GM23338 (cell line): ENCODE measurements around the gene AGAP1. TPM values are rescaled to one million over a fixed set of nuclear protein-coding genes. Genes with fewer than 3 reads are reported as not detected.

Experiments used
- ATAC-seq: fragments of 200-7000 bp; cut with Tn5 transposase; 3 replicates; pipeline ENCODE4 v1.9.1; 2020
- DNase-seq: peaks from one replicate; pipeline ENCODE4 v3.0.0-alpha.2; 2015; ENCODE audit warnings: low spot score
- H2AFZ ChIP-seq: fragments of 200-600 bp; sonication (generic); 2 replicates; pipeline ENCODE4 v1.8.0; 2016; ENCODE audit warnings: antibody characterized with exemption, mild to moderate bottlenecking, moderate library complexity
- H3F3A ChIP-seq: fragments of 200-600 bp; sonication (generic); replicated peaks from 2 replicates; pipeline ENCODE4 v1.8.0; 2017; ENCODE audit warnings: antibody characterized with exemption, mixed run types, low read depth
- H3K27ac ChIP-seq: fragments of 200-600 bp; sonication (generic); 2 replicates; pipeline ENCODE4 v1.6.1; 2016; ENCODE audit warnings: low read depth
- H3K27me3 ChIP-seq: fragments of 200-600 bp; sonication (generic); 2 replicates; pipeline ENCODE4 v1.8.0; 2016; ENCODE audit warnings: mild to moderate bottlenecking, mixed run types, moderate library complexity; ENCODE audit not compliant: insufficient read depth
- H3K36me3 ChIP-seq: fragments of 200-600 bp; sonication (generic); 2 replicates; pipeline ENCODE4 v1.8.0; 2016; ENCODE audit warnings: mild to moderate bottlenecking; ENCODE audit not compliant: insufficient read depth
- H3K4me1 ChIP-seq: fragments of 200-600 bp; sonication (generic); 2 replicates; pipeline ENCODE4 v1.8.0; 2016; ENCODE audit warnings: mild to moderate bottlenecking, moderate library complexity; ENCODE audit not compliant: insufficient read depth
- H3K4me2 ChIP-seq: fragments of 200-600 bp; sonication (generic); 2 replicates; pipeline ENCODE4 v1.7.1; 2017; ENCODE audit warnings: mixed run types
- H3K4me3 ChIP-seq: fragments of 200-600 bp; sonication (generic); 2 replicates; pipeline ENCODE4 v1.6.1; 2016; ENCODE audit warnings: mixed run types
- H3K79me2 ChIP-seq: fragments of 200-600 bp; sonication (generic); replicated peaks from 2 replicates; pipeline ENCODE4 v1.8.0; 2017; ENCODE audit warnings: mild to moderate bottlenecking; ENCODE audit not compliant: insufficient read depth
- H3K9me2 ChIP-seq: fragments of 200-600 bp; sonication (generic); 2 replicates; pipeline ENCODE4 v1.8.0; 2017; ENCODE audit not compliant: insufficient read depth
- H4K20me1 ChIP-seq: fragments of 200-600 bp; sonication (generic); replicated peaks from 2 replicates; pipeline ENCODE4 v1.8.0; 2017; ENCODE audit warnings: mild to moderate bottlenecking; ENCODE audit not compliant: insufficient read depth
- H3K27ac Mint-ChIP-seq: 2 replicates; pipeline ENCODE4 v1.8.0; 2020; ENCODE audit warnings: inconsistent platforms, mild to moderate bottlenecking, moderate library complexity, mixed read lengths
- H3K27me3 Mint-ChIP-seq: 3 replicates; pipeline ENCODE4 v1.8.0; 2022; ENCODE audit warnings: low read depth, mild to moderate bottlenecking, moderate library complexity, mixed read lengths, inconsistent platforms; ENCODE audit not compliant: insufficient read depth, poor library complexity
- H3K36me3 Mint-ChIP-seq: 3 replicates; pipeline ENCODE4 v1.8.0; 2021; ENCODE audit warnings: low read depth, mild to moderate bottlenecking, inconsistent platforms, moderate library complexity, mixed read lengths
- H3K4me1 Mint-ChIP-seq: 3 replicates; pipeline ENCODE4 v1.8.0; 2020; ENCODE audit warnings: mild to moderate bottlenecking, inconsistent platforms, mixed read lengths
- H3K4me3 Mint-ChIP-seq: 3 replicates; pipeline ENCODE4 v1.8.0; 2021; ENCODE audit warnings: moderate library complexity, mild to moderate bottlenecking, inconsistent platforms, mixed read lengths
- H3K9me3 Mint-ChIP-seq: 3 replicates; pipeline ENCODE4 v1.8.0; 2020; ENCODE audit warnings: moderate library complexity, mild to moderate bottlenecking, inconsistent platforms, mixed read lengths
- CTCF ChIP-seq, 2 experiments: fragments of 200-600 bp in 1 of 2; sonication (generic) in 1 of 2; conservative IDR thresholded peaks; 2 replicates each; pipeline versions ENCODE4 v1.5.1 to v1.6.1; 2016 to 2017; ENCODE audit warnings: antibody characterized with exemption in 2 of 2, low read depth in 2 of 2, mild to moderate bottlenecking in 2 of 2, moderate library complexity in 1 of 2
- ETS1 ChIP-seq: IDR thresholded peaks from 2 replicates; pipeline ENCODE4 v1.6.1; 2016; ENCODE audit warnings: antibody characterized with exemption
- EZH2phosphoT487 ChIP-seq: fragments of 200-600 bp; sonication (generic); IDR thresholded peaks from one replicate; pipeline ENCODE4 v1.8.1; 2018; ENCODE audit warnings: antibody characterized with exemption; ENCODE audit not compliant: unreplicated experiment
- NANOG ChIP-seq: IDR thresholded peaks from 2 replicates; pipeline ENCODE4 v1.6.1; 2016; ENCODE audit warnings: antibody characterized with exemption, borderline replicate concordance
- POLR2AphosphoS5 ChIP-seq: IDR thresholded peaks from 2 replicates; pipeline ENCODE4 v1.6.1; 2016; ENCODE audit warnings: antibody characterized with exemption, low read depth
- REST ChIP-seq: IDR thresholded peaks from one replicate; pipeline ENCODE4 v1.6.1; 2018; ENCODE audit warnings: antibody characterized with exemption; ENCODE audit not compliant: unreplicated experiment
- STAT1 ChIP-seq: IDR thresholded peaks from one replicate; pipeline ENCODE4 v1.6.1; 2016; ENCODE audit warnings: antibody characterized with exemption; ENCODE audit not compliant: unreplicated experiment
- ZNF331 ChIP-seq: fragments of 250-450 bp; sonication (Bioruptor Pico); IDR thresholded peaks from 2 replicates; pipeline ENCODE4 v1.5.0; 2020; ENCODE audit warnings: low read depth, mild to moderate bottlenecking, moderate library complexity
- ZNF462 ChIP-seq: fragments of 250-450 bp; sonication (Bioruptor Pico); IDR thresholded peaks from 2 replicates; pipeline ENCODE4 v1.5.0; 2020; ENCODE audit warnings: mild to moderate bottlenecking, moderate library complexity
- polyA plus RNA-seq: library from polyadenylated mRNA; unstranded; fragments of >200 nt; fragmentation: Nextera tagmentation; extraction: Ambion mirVana; gene quantifications from 2 replicates; pipeline ENCODE4 v1.2.1, GENCODE V29; 2016
- total RNA-seq: library from RNA; depleted of rRNA; stranded (reverse); fragments of >200 nt; shearing (Covaris generic); gene quantifications from 2 replicates; pipeline ENCODE4 v1.2.3, GENCODE V29; 2014

Gene AGAP1
- total and polyA plus RNA-seq, 2 experiments from 2014 or later: 13.3 to 27.9 TPM

- H3K9me2 ChIP-seq: no peaks in the 10 kb centered on the region
- H3K4me2 ChIP-seq: no peak overlapping the region
- H3F3A ChIP-seq: no peaks in the 10 kb centered on the region
- no peaks in the 10 kb centered on the region for H3K27me3 ChIP-seq
- Mint-ChIP-seq H3K27ac (no peak overlapping the region), H3K4me3 (no peak overlapping the region), H3K27me3 (peaks cover 9% of the 10 kb centered on the region), H3K9me3 (no peaks in the 10 kb centered on the region), H3K4me1 (peaks cover 25% of the 10 kb centered on the region), H3K36me3 (no peaks in the 10 kb centered on the region; the same call in 2 of the 3 replicates)
- no peak for TF ChIP-seq POLR2AphosphoS5
- no peak for TF ChIP-seq EZH2phosphoT487
- no peak for TF ChIP-seq NANOG
- no peak for TF ChIP-seq ETS1
- TF ChIP-seq REST: no peak
- TF ChIP-seq STAT1: no peak
- H3K4me3 ChIP-seq: no peak overlapping the region
- ATAC-seq (no peak), DNase-seq (no peak)
- no peaks in the 10 kb centered on the region for H3K79me2 ChIP-seq
- H2AFZ ChIP-seq: no peak overlapping the region
- peaks cover 5% of the 10 kb centered on the region; the same call in 1 of the 2 replicates for H3K4me1 ChIP-seq
- no peak overlapping the region for H3K27ac ChIP-seq
- H4K20me1 ChIP-seq: peaks cover 12% of the 10 kb centered on the region; the same call in 1 of the 2 replicates
- H3K36me3 ChIP-seq: no peaks in the 10 kb centered on the region
Observed at GRCh38 chr2:235961711-235962110, 467.9 kb downstream of the AGAP1 start.

GRCh38 chr2:235963853-235964577, 470.2 kb downstream of the AGAP1 start:
- ATAC-seq (no peak), DNase-seq (no peak)
- Histone ChIP-seq H3K4me3 (no peak overlapping the region), H3K27ac (no peak overlapping the region), H2AFZ (no peak overlapping the region), H3K4me1 (no peaks in the 10 kb centered on the region), H3K36me3 (no peaks in the 10 kb centered on the region), H3K27me3 (no peaks in the 10 kb centered on the region), H3K4me2 (no peak overlapping the region), H3F3A (no peaks in the 10 kb centered on the region), H3K9me2 (no peaks in the 10 kb centered on the region), H4K20me1 (no peaks in the 10 kb centered on the region), H3K79me2 (no peaks in the 10 kb centered on the region)
- no peak overlapping the region for H3K27ac Mint-ChIP-seq
- H3K4me3 Mint-ChIP-seq: no peak overlapping the region
- no peaks in the 10 kb centered on the region; the same call in 2 of the 3 replicates for H3K36me3 Mint-ChIP-seq
- H3K4me1 Mint-ChIP-seq: peaks cover 13% of the 10 kb centered on the region
- peaks cover 8% of the 10 kb centered on the region for H3K27me3 Mint-ChIP-seq
- H3K9me3 Mint-ChIP-seq: no peaks in the 10 kb centered on the region; the same call in 2 of the 3 replicates
- TF ChIP-seq ZNF331 (no peak), ZNF462 (no peak), CTCF (conservative IDR thresholded peaks at IDR 0.05; ENCODE audit: low read depth in 2 of 2) (no peak)
